ENCODE results near the gene TMEM225B. TPM values are rescaled to one million over a fixed set of nuclear protein-coding genes. Genes with fewer than 3 reads are reported as not detected.
"Not testable (repeated sequence)": the region's sequence is repeated elsewhere in the genome, so short reads cannot be mapped to it uniquely, and the experiment has no call there.

Gene TMEM225B
- total RNA-seq, 4 donors from 2014 or later, result not detected

DNA sequence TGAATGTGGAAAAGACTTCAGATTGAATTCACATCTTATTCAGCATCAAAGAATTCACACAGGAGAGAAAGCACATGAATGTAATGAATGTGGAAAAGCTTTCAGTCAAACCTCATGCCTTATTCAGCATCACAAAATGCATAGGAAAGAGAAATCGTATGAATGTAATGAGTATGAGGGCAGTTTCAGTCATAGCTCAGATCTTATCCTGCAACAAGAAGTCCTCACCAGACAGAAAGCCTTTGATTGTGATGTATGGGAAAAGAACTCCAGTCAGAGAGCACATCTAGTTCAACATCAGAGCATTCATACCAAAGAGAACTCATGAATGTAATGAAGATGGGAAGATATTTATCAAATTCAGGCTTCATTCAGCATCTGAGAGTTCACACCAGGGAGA is 24.8 kb upstream of the TMEM225B start:
- ATAC-seq (no peak), DNase-seq (no peak)
- intact Hi-C loops (cut with DNase I; ENCODE audit: low total_unique reads) (no loop called here), in situ Hi-C loops (cut with MboI; ENCODE audit: low sequenced_read_pairs in 4 of 4) (no loop called here)
- Histone ChIP-seq H3K4me3 (no peak overlapping the region), H3K36me3 (peaks cover 0 to 34% of the 10 kb centered on the region in 2 donors), H3K27me3 (no peaks in the 10 kb centered on the region), H3K27ac (no peak overlapping the region), H3K9me3 (no peaks in the 10 kb centered on the region), H3K4me1 (peaks cover 14 to 16% of the 10 kb centered on the region in 2 donors)
- TF ChIP-seq, protein P1, sequence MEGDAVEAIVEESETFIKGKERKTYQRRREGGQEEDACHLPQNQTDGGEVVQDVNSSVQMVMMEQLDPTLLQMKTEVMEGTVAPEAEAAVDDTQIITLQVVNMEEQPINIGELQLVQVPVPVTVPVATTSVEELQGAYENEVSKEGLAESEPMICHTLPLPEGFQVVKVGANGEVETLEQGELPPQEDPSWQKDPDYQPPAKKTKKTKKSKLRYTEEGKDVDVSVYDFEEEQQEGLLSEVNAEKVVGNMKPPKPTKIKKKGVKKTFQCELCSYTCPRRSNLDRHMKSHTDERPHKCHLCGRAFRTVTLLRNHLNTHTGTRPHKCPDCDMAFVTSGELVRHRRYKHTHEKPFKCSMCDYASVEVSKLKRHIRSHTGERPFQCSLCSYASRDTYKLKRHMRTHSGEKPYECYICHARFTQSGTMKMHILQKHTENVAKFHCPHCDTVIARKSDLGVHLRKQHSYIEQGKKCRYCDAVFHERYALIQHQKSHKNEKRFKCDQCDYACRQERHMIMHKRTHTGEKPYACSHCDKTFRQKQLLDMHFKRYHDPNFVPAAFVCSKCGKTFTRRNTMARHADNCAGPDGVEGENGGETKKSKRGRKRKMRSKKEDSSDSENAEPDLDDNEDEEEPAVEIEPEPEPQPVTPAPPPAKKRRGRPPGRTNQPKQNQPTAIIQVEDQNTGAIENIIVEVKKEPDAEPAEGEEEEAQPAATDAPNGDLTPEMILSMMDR (IDR thresholded peaks at IDR 0.05 in 4 of 5, conservative IDR thresholded peaks at IDR 0.05 in 1 of 5), result no peak
- no peak for TF ChIP-seq POLR2A (IDR thresholded peaks at IDR 0.05)

DNA sequence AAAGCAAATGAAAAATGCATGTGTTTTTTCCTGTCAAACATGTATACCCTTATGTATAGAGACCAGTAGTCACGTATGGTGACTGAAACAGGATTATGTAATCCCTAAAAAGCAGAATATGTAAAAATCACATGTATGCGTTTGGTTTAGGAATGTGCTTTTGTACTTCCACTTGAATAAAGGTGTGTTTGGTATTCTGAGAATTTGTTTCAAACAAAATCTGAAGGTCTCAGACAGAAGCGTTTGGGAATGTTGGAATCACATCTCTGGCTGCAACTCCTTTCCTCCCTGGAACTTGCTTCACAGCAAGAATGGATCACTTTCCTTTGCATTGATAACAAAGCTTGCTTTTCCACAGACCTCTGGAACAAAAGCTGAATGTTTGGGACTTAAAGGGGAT is 21.8 kb upstream of the TMEM225B start:
- Histone ChIP-seq H3K9me3 (no peaks in the 10 kb centered on the region), H3K27ac (peak overlapping the region; percentile 72 to 81 (median 78)), H3K4me3 (no peak overlapping the region), H3K4me1 (peaks cover 26 to 27% of the 10 kb centered on the region in 2 donors), H3K36me3 (peaks cover 0 to 8% of the 10 kb centered on the region in 2 donors), H3K27me3 (no peaks in the 10 kb centered on the region)
- intact Hi-C loops (cut with DNase I; ENCODE audit: low total_unique reads) (loop anchor here (1.0 kb wide), 1 partner anchor 15 kb away; no protein-coding TSS in a partner anchor), in situ Hi-C loops (cut with MboI; ENCODE audit: low sequenced_read_pairs in 4 of 4) (no loop called here)
- DNase-seq (no peak), ATAC-seq (no peak)
- no peak for TF ChIP-seq POLR2A (IDR thresholded peaks at IDR 0.05)
- TF ChIP-seq, protein P1 (IDR thresholded peaks at IDR 0.05 in 4 of 5, conservative IDR thresholded peaks at IDR 0.05 in 1 of 5), result no peak

GRCh38 chr7:99579281-99579955 is 18.6 kb upstream of the TMEM225B start:
- Histone ChIP-seq H3K27ac (peak overlapping the region in 1 of 4 donors; percentile 53), H3K4me3 (peak overlapping the region; percentile 62 to 74 (median 70)), H3K4me1 (peaks cover 26 to 27% of the 10 kb centered on the region in 2 donors), H3K36me3 (no peaks in the 10 kb centered on the region), H3K27me3 (no peaks in the 10 kb centered on the region), H3K9me3 (no peaks in the 10 kb centered on the region)
- in situ Hi-C loops (cut with MboI; ENCODE audit: low sequenced_read_pairs in 4 of 4), result no loop called here
- no peak for TF ChIP-seq POLR2A (IDR thresholded peaks at IDR 0.05)
- TF ChIP-seq, protein P1 (IDR thresholded peaks at IDR 0.05 in 4 of 5, conservative IDR thresholded peaks at IDR 0.05 in 1 of 5), result no peak
- intact Hi-C loops (cut with DNase I; ENCODE audit: low total_unique reads), result no loop called here
- DNase-seq, result no peak
- no peak for ATAC-seq

DNA sequence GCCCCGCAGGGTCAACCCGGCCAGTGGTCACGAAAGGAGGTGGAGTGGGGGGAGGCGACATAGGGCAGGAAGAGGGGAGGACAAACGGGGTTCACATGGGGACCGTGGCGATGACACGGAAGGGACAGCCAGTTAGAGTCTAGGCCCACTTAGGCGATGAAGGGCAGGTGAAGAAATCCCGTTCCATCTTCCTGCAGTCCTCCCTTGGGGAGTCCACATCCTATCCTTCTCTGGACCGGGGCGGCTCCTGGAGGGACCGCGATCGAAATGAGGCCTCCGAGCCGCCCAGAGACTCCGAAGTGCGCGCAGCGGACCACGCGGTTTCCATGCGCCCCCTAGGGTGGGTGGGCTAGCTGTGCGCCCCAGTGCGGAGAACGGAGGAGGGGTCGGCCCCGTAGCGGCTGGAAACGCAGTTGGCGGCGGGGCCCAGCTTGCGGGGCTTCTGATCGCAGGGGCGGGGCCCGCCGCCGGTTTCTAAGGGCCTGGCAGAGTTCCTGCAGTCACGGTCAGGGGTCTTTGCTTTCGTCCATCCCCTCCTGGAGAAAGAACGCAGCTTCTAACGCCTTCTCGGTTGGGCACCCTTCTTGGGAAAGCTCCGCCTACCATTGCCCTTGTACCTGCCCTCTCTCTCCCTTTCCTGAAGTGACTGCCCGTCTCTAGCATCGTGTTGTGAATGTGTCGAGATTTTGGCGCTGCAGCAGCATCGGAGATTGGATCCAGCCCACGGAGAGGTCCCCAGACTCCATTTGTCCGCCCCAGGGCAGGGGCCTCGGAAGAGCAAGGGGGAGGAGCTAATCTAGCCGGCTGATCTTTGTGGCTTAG is 17.9 kb upstream of the TMEM225B start:
- Histone ChIP-seq H3K27me3 (no peaks in the 10 kb centered on the region), H3K36me3 (no peaks in the 10 kb centered on the region), H3K9me3 (no peaks in the 10 kb centered on the region), H3K4me1 (peaks cover 26 to 27% of the 10 kb centered on the region in 2 donors), H3K27ac (peak overlapping the region in 1 of 4 donors; percentile 53), H3K4me3 (peak overlapping the region; percentile 62 to 74 (median 70))
- DNase-seq, result no peak
- ATAC-seq, result peak; percentile 29 to 31
- intact Hi-C loops (cut with DNase I; ENCODE audit: low total_unique reads), result no loop called here
- TF ChIP-seq, protein P1 (IDR thresholded peaks at IDR 0.05 in 4 of 5, conservative IDR thresholded peaks at IDR 0.05 in 1 of 5), result peak in 2 of 5 experiments; percentile 18 to 49
- no peak for TF ChIP-seq POLR2A (IDR thresholded peaks at IDR 0.05)
- in situ Hi-C loops (cut with MboI; ENCODE audit: low sequenced_read_pairs in 4 of 4), result no loop called here

DNA sequence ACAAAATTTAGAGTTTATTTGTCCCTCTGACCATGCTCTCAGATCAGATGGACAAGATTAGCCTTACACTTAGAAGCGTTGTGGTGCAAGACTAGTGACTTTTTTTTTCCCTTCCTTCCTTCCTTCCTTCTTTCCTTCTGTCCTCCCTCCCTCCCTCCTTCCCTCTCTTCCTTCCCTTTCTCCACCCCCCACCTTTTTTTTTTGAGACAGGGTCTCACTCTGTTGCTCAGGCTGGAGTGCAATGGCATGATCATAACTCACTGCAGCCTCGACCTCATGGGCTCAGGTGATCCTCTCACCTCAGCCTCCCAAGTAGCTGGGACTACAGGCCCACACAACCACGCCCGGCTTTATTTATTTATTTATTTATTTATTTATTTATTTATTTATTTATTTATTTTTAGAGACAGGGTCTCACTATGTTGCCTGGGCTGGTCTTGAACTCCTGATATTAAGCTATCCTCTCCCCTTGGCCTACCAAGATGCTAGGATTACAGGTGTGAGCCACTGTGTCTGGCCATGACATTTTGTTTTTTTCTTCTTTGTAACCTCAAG is 17.2 kb upstream of the TMEM225B start:
- in situ Hi-C loops (cut with MboI; ENCODE audit: low sequenced_read_pairs in 4 of 4); ATAC-seq; H3K36me3 ChIP-seq; H3K27me3 ChIP-seq; H3K27ac ChIP-seq; H3K9me3 ChIP-seq; DNase-seq; intact Hi-C loops (cut with DNase I; ENCODE audit: low total_unique reads): not testable (repeated sequence)
- H3K4me1 ChIP-seq, result peaks cover 26 to 27% of the 10 kb centered on the region in 2 donors
- H3K4me3 ChIP-seq, result peak overlapping the region; percentile 62 to 74 (median 70)
